ENCODE data around the gene PKDREJ. TPM values are rescaled to one million over a fixed set of nuclear protein-coding genes. Genes with fewer than 3 reads are reported as not detected.

Gene PKDREJ
- total and polyA plus RNA-seq, 2 of the 4 experiments (the other 2 are of a cell fraction): 0.02 TPM; not detected in 1

DNA sequence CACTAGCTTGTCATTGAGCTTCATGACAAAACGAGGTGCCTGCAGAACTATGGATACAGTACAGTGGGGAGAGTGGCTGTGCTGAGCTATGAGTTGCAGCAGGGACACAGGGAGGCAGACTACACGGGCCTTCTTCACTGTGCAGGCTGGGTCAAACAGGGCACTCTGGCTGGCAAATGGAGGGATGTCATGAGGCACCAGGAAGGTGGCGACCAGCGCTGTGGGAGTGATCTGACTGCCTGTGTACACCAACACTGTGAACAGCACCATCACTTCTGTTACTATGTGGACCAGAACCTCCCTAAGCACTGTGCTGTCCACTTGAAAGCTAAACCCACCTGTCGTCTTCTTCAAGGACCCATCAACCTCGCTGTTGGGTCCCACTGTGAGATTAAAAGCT is 3.1 kb downstream of the PKDREJ start:
- intact Hi-C loops (cut with micrococcal nuclease): no loop called here
- no peak overlapping the region for H3K23ac ChIP-seq (ENCODE audit: low read depth, low read length)
- POLR2A ChIA-PET (ENCODE audit: unreplicated experiment): no interaction called here

More for the DNA sequence above, 3.1 kb downstream of the PKDREJ start:
- Histone ChIP-seq H3K27ac (ENCODE audit: insufficient read depth, low read length) (no peak overlapping the region), H3K79me1 (ENCODE audit: low read depth in 1 of 2, low read length in 2 of 2) (no peaks in the 10 kb centered on the region), H4K20me1 (ENCODE audit: insufficient read depth, low read length) (no peaks in the 10 kb centered on the region), H2BK5ac (ENCODE audit: low read depth, low read length, poor library complexity, severe bottlenecking) (no peak overlapping the region), H3K4me3 (ENCODE audit: insufficient read depth, low read depth, low read length) (no peak overlapping the region), H4K5ac (ENCODE audit: low read depth, low read length) (no peak overlapping the region), H3K4me1 (ENCODE audit: control insufficient read depth, insufficient read depth, low read length) (peaks cover 2% of the 10 kb centered on the region; the same call in 1 of the 2 replicates), H2BK120ac (ENCODE audit: low read depth, low read length) (no peak overlapping the region), H3K9me1 (ENCODE audit: insufficient read depth, low read length) (peaks cover 4% of the 10 kb centered on the region; the same call in 1 of the 2 replicates), H3K9me3 (ENCODE audit: control insufficient read depth, insufficient read depth, low read length) (peaks cover 23% of the 10 kb centered on the region), H2BK20ac (ENCODE audit: low read depth, low read length) (no peak overlapping the region), H2AFZ (replicated peaks; ENCODE audit: low read length, poor library complexity) (no peak overlapping the region), H4K8ac (ENCODE audit: low read depth in 2 of 2, low read length in 2 of 2) (no peak overlapping the region), H3K9ac (ENCODE audit: low read depth, low read length) (no peak overlapping the region), H4K91ac (ENCODE audit: insufficient read depth, low read depth, low read length) (no peak overlapping the region), H2AK5ac (ENCODE audit: low read depth, low read length) (no peak overlapping the region), H3K36me3 (ENCODE audit: control insufficient read depth, insufficient read depth, low read length) (no peaks in the 10 kb centered on the region), H2AK9ac (replicated peaks; ENCODE audit: low read depth, low read length, poor library complexity) (no peak overlapping the region), H3K14ac (replicated peaks; ENCODE audit: low read depth, low read length) (no peak overlapping the region), H3K56ac (ENCODE audit: extremely low read depth, insufficient read depth, low read length) (no peak overlapping the region), H3K27me3 (ENCODE audit: control insufficient read depth, insufficient read depth, low read length) (peaks cover 32% of the 10 kb centered on the region), H3K4ac (ENCODE audit: low read depth, low read length) (no peak overlapping the region), H2BK15ac (ENCODE audit: low read depth, low read length) (no peak overlapping the region), H3K18ac (ENCODE audit: low read depth, low read length) (no peak overlapping the region), H3K4me2 (ENCODE audit: low read depth, low read length) (no peak overlapping the region)
- dilution Hi-C loops (cut with HindIII; ENCODE audit: low sequenced_read_pairs, unreplicated experiment): no loop called here
- WGBS, 2 experiments (ENCODE audit: extremely low coverage in 2 of 2, insufficient read length in 1 of 2): 73% methylated on average over 3 of the region's 6 CpGs; no CpG with 5 or more reads in 1 of the 2 experiments
- ATAC-seq (ENCODE audit: low read depth) (no peak), DNase-seq (no peak)
- CTCF ChIA-PET: no interaction called here
- no TSS peak for BruUV-seq (replicated peaks)
- in situ Hi-C loops (cut with MboI; ENCODE audit: low sequenced_read_pairs): no loop called here
- TF ChIP-seq NFE2L2 (IDR thresholded peaks at IDR 0.05; ENCODE audit: low read depth, low read length) (no peak), SMC3 (IDR thresholded peaks at IDR 0.05; ENCODE audit: low read depth, low read length) (no peak), BHLHE40 (IDR thresholded peaks at IDR 0.05; ENCODE audit: low read depth, low read length) (no peak), MAZ (IDR thresholded peaks at IDR 0.05; ENCODE audit: borderline replicate concordance, low read depth, low read length) (no peak), RCOR1 (IDR thresholded peaks at IDR 0.05; ENCODE audit: insufficient replicate concordance, low read length) (no peak), POLR2A (IDR thresholded peaks at IDR 0.05; ENCODE audit: low read depth, low read length) (no peak), RFX5 (IDR thresholded peaks at IDR 0.05; ENCODE audit: low read depth, low read length) (no peak)
- TF ChIP-seq, protein P1, sequence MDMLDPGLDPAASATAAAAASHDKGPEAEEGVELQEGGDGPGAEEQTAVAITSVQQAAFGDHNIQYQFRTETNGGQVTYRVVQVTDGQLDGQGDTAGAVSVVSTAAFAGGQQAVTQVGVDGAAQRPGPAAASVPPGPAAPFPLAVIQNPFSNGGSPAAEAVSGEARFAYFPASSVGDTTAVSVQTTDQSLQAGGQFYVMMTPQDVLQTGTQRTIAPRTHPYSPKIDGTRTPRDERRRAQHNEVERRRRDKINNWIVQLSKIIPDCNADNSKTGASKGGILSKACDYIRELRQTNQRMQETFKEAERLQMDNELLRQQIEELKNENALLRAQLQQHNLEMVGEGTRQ (IDR thresholded peaks at IDR 0.05; ENCODE audit: low read depth, low read length): no peak
- TF ChIP-seq, protein P2, sequence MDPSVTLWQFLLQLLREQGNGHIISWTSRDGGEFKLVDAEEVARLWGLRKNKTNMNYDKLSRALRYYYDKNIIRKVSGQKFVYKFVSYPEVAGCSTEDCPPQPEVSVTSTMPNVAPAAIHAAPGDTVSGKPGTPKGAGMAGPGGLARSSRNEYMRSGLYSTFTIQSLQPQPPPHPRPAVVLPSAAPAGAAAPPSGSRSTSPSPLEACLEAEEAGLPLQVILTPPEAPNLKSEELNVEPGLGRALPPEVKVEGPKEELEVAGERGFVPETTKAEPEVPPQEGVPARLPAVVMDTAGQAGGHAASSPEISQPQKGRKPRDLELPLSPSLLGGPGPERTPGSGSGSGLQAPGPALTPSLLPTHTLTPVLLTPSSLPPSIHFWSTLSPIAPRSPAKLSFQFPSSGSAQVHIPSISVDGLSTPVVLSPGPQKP (IDR thresholded peaks at IDR 0.05; ENCODE audit: borderline replicate concordance, low read depth, low read length): no peak
